Measurements from ENCODE around the gene MYZAP. TPM values are rescaled to one million over a fixed set of nuclear protein-coding genes. Genes with fewer than 3 reads are reported as not detected.

The MYZAP gene
- total and polyA plus RNA-seq, 9 of the 15 experiments (the other 6 are each of a cell fraction or from before 2014, with no cell fraction given) = 0.03 TPM; not detected in 8

GRCh38 chr15:57731530-57732103, 139.9 kb downstream of the MYZAP start:
- peaks cover 0 to 14% of the 10 kb centered on the region in 2 experiments; a peak in 3 of 5 replicates for H3K4me1 ChIP-seq (replicated peaks in 1 of 2; ENCODE audit: control insufficient read depth in 2 of 2, insufficient read depth in 2 of 2, low read length in 2 of 2)
- no peak for FAIRE-seq
- H3K9me3 ChIP-seq (replicated peaks; ENCODE audit: control insufficient read depth, insufficient read depth, low read depth, low read length) = no peaks in the 10 kb centered on the region
- H3K9me1 ChIP-seq (ENCODE audit: control insufficient read depth, insufficient read depth, low read length) = no peaks in the 10 kb centered on the region
- in situ Hi-C loops (cut with MboI) (loop anchor here (25.0 kb wide), 1 partner anchor 331 kb away; the partner anchor contains the start of gene ALDH1A2), intact Hi-C loops (cut with micrococcal nuclease) (loop anchor here (5.0 kb wide), 2 partner anchors 341 to 451 kb away; no protein-coding TSS in a partner anchor)
- no peak for DNase-seq (ENCODE audit: extremely low read depth in 1 of 4, low spot score in 3 of 4)
- H3K9ac ChIP-seq (ENCODE audit: insufficient read depth in 1 of 2, low read depth in 2 of 2, low read length in 2 of 2) = no peak overlapping the region
- H3K79me2 ChIP-seq (ENCODE audit: control insufficient read depth, insufficient read depth, low read length) = no peaks in the 10 kb centered on the region
- ChIA-PET CTCF (ENCODE audit: low intra/inter-chr PET ratio) (interaction anchor here (1.4 to 1.6 kb wide), 2 partner anchors 130 to 451 kb away, joined by 3 to 4 read pairs; no protein-coding TSS in a partner anchor), POLR2A (interaction anchor here (0.7 to 3.0 kb wide), 2 partner anchors 9 to 16 kb away, joined by 3 to 11 read pairs; no protein-coding TSS in a partner anchor)
- H3K4me2 ChIP-seq (ENCODE audit: insufficient read depth, low read length) = no peak overlapping the region
- TF ChIP-seq BRD4 (IDR thresholded peaks at IDR 0.05) (no peak), ZNF316 (IDR thresholded peaks at IDR 0.05) (peak; percentile 54; the same call in 1 of the 2 replicates), ATF7 (IDR thresholded peaks at IDR 0.05) (no peak), IRF1 (CRISPR knock-in tag; IDR thresholded peaks at IDR 0.05; ENCODE audit: borderline replicate concordance) (no peak), C11orf30 (IDR thresholded peaks at IDR 0.05; ENCODE audit: low read depth) (peak; percentile 54; the same call in 1 of the 2 replicates), FOXA3 (CRISPR knock-in tag; conservative IDR thresholded peaks at IDR 0.05 in 1 of 2, IDR thresholded peaks at IDR 0.05 in 1 of 2) (no peak), MAFG (tag; conservative IDR thresholded peaks at IDR 0.05) (peak; percentile 44; the same call in 1 of the 2 replicates), ZNF239 (CRISPR knock-in tag; IDR thresholded peaks at IDR 0.05) (no peak), MAFK (IDR thresholded peaks at IDR 0.05; ENCODE audit: low read length) (peak; percentile 46; the same call in 1 of the 2 replicates)
- no peaks in the 10 kb centered on the region; the same call in 2 of the 3 replicates for H3K36me3 ChIP-seq (ENCODE audit: control insufficient read depth, insufficient read depth, low read length)
- no TSS peak for BruUV-seq (replicated peaks)
- H3K4me3 ChIP-seq = no peak overlapping the region
- H4K20me1 ChIP-seq (replicated peaks; ENCODE audit: control insufficient read depth, insufficient read depth, low read length) = no peaks in the 10 kb centered on the region
- no peak overlapping the region for H3K27ac ChIP-seq (ENCODE audit: extremely low read depth, low read depth, low read length)
- H3K27me3 ChIP-seq (ENCODE audit: control insufficient read depth in 2 of 2, insufficient read depth in 2 of 2, low read length in 2 of 2) = no peaks in the 10 kb centered on the region; a peak in 1 of 5 replicates
- H2AFZ ChIP-seq (ENCODE audit: low read depth, low read length) = no peak overlapping the region
- no peak for ATAC-seq
- WGBS (ENCODE audit: insufficient coverage, low coverage, missing lambda C conversion rate) = 47% methylated on average over 5 of the region's 6 CpGs
